PC-3 (cell line): ENCODE results near the gene NPFFR1.

Experiments used
- EZH2 ChIP-seq: fragments of 300-600 bp; sonication (generic); IDR thresholded peaks from one replicate; pipeline ENCODE4 v1.6.1; 2017; ENCODE audit warnings: antibody characterized with exemption, mild to moderate bottlenecking, low read length; ENCODE audit not compliant: unreplicated experiment
- TF ChIP-seq, protein P1 (sequence below): fragments of 300-600 bp; sonication (generic); conservative IDR thresholded peaks from 2 replicates; pipeline ENCODE4 v1.5.1; 2017; ENCODE audit warnings: antibody characterized with exemption, low read depth, mild to moderate bottlenecking, low read length

GRCh38 chr10:70328018-70328417 is 44.2 kb upstream of the NPFFR1 start:
- TF ChIP-seq, protein P1, sequence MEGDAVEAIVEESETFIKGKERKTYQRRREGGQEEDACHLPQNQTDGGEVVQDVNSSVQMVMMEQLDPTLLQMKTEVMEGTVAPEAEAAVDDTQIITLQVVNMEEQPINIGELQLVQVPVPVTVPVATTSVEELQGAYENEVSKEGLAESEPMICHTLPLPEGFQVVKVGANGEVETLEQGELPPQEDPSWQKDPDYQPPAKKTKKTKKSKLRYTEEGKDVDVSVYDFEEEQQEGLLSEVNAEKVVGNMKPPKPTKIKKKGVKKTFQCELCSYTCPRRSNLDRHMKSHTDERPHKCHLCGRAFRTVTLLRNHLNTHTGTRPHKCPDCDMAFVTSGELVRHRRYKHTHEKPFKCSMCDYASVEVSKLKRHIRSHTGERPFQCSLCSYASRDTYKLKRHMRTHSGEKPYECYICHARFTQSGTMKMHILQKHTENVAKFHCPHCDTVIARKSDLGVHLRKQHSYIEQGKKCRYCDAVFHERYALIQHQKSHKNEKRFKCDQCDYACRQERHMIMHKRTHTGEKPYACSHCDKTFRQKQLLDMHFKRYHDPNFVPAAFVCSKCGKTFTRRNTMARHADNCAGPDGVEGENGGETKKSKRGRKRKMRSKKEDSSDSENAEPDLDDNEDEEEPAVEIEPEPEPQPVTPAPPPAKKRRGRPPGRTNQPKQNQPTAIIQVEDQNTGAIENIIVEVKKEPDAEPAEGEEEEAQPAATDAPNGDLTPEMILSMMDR: no peak
- TF ChIP-seq EZH2: no peak
